Measurements from ENCODE around the gene TRMT112. TPM values are rescaled to one million over a fixed set of nuclear protein-coding genes. Genes with fewer than 3 reads are reported as not detected.
"Not testable (repeated sequence)": the region's sequence is repeated elsewhere in the genome, so short reads cannot be mapped to it uniquely, and the experiment has no call there.

The TRMT112 gene
- total and polyA plus RNA-seq, 10 of the 15 experiments (the other 5 are each of a cell fraction or from before 2014, with no cell fraction given): 212 to 455 (median 308) TPM

- no peak overlapping the region for H3K27ac ChIP-seq (ENCODE audit: control insufficient read depth, insufficient read depth)
- H2AFZ ChIP-seq (ENCODE audit: control insufficient read depth, low read depth, low read length): no peak overlapping the region
- POLR2A ChIA-PET: interaction anchor here (0.6 to 1.5 kb wide), 4 partner anchors 11 to 339 kb away, joined by 3 to 6 read pairs (median 4); no protein-coding TSS in a partner anchor
- H3K36me3 ChIP-seq (ENCODE audit: control insufficient read depth in 2 of 2, insufficient read depth in 2 of 2, low read length in 1 of 2): peaks cover 0 to 2% of the 10 kb centered on the region in 2 experiments; a peak in 2 of 4 replicates
- in situ Hi-C loops (cut with MboI) (no loop called here), intact Hi-C loops (cut with micrococcal nuclease; ENCODE audit: unreplicated experiment) (no loop called here)
- H3K4me2 ChIP-seq (ENCODE audit: control insufficient read depth, insufficient read depth): no peak overlapping the region
- no peak for DNase-seq (ENCODE audit: low read depth, low spot score)
- no peaks in the 10 kb centered on the region for H3K27me3 ChIP-seq (replicated peaks in 1 of 2; ENCODE audit: control insufficient read depth in 2 of 2, insufficient read depth in 2 of 2, low read length in 1 of 2)
- no peaks in the 10 kb centered on the region; the same call in 2 of the 3 replicates for H3K9me3 ChIP-seq (replicated peaks; ENCODE audit: control insufficient read depth, insufficient read depth, low read length)
- ATAC-seq: peak; percentile 66
- H4K20me1 ChIP-seq (ENCODE audit: control insufficient read depth, insufficient read depth): no peaks in the 10 kb centered on the region
- TF ChIP-seq RAD51 (IDR thresholded peaks at IDR 0.05) (no peak), NRF1 (conservative IDR thresholded peaks at IDR 0.05; ENCODE audit: low read depth, low read length) (no peak), ZZZ3 (IDR thresholded peaks at IDR 0.05; ENCODE audit: control insufficient read depth, insufficient read length, low read depth) (no peak), ZNF384 (IDR thresholded peaks at IDR 0.05; ENCODE audit: borderline replicate concordance, low read depth, low read length) (peak; percentile 52; the same call in 1 of the 2 replicates), PBX3 (IDR thresholded peaks at IDR 0.05; ENCODE audit: insufficient replicate concordance, low read depth, low read length) (no peak), GATAD2B (conservative IDR thresholded peaks at IDR 0.05; ENCODE audit: low read depth) (no peak), ZNF622 (IDR thresholded peaks at IDR 0.05) (no peak)
- 85% methylated on average over 10 of the region's 11 CpGs for WGBS (ENCODE audit: insufficient coverage, insufficient replicate concordance, low lambda C conversion rate, missing lambda C conversion rate)
- no peak overlapping the region for H3K9ac ChIP-seq (ENCODE audit: control insufficient read depth, insufficient read depth, low read length)
- CTCF ChIA-PET: interaction anchor here (2.8 to 3.6 kb wide), 2 partner anchors 7 to 31 kb away, joined by 18 to 19 read pairs; no protein-coding TSS in a partner anchor
- H3K79me2 ChIP-seq (ENCODE audit: control insufficient read depth, insufficient read depth, low read length): no peaks in the 10 kb centered on the region; the same call in 1 of the 2 replicates
- SMC1A ChIA-PET (ENCODE audit: uncharacterized antibody, unreplicated experiment): no interaction called here
- no peak overlapping the region for H3K4me3 ChIP-seq
- H3K4me1 ChIP-seq (ENCODE audit: control insufficient read depth, insufficient read depth, low read length): no peaks in the 10 kb centered on the region
- FAIRE-seq: no peak
- BruUV-seq (replicated peaks): no TSS peak
- RAD21 ChIA-PET (ENCODE audit: unreplicated experiment): interaction anchor here (0.7 to 2.0 kb wide), 3 partner anchors 10 to 30 kb away, joined by 3 to 6 read pairs (median 4); no protein-coding TSS in a partner anchor
Observed at GRCh38 chr11:64324692-64325469, 7.5 kb upstream of the TRMT112 start.

- in situ Hi-C loops (cut with MboI); H3K4me2 ChIP-seq (ENCODE audit: control insufficient read depth, insufficient read depth); H4K20me1 ChIP-seq (ENCODE audit: control insufficient read depth, insufficient read depth); FAIRE-seq; H3K36me3 ChIP-seq (ENCODE audit: control insufficient read depth in 2 of 2, insufficient read depth in 2 of 2, low read length in 1 of 2); H3K4me3 ChIP-seq; intact Hi-C loops (cut with micrococcal nuclease; ENCODE audit: unreplicated experiment); DNase-seq (ENCODE audit: low read depth, low spot score); SMC1A ChIA-PET (ENCODE audit: uncharacterized antibody, unreplicated experiment); H3K27me3 ChIP-seq (replicated peaks in 1 of 2; ENCODE audit: control insufficient read depth in 2 of 2, insufficient read depth in 2 of 2, low read length in 1 of 2); H3K4me1 ChIP-seq (ENCODE audit: control insufficient read depth, insufficient read depth, low read length); H3K9ac ChIP-seq (ENCODE audit: control insufficient read depth, insufficient read depth, low read length); H3K79me2 ChIP-seq (ENCODE audit: control insufficient read depth, insufficient read depth, low read length); H2AFZ ChIP-seq (ENCODE audit: control insufficient read depth, low read depth, low read length); BruUV-seq (replicated peaks); H3K27ac ChIP-seq (ENCODE audit: control insufficient read depth, insufficient read depth); H3K9me3 ChIP-seq (replicated peaks; ENCODE audit: control insufficient read depth, insufficient read depth, low read length): not testable (repeated sequence)
- ChIA-PET CTCF (interaction anchor here (0.7 to 3.6 kb wide), 5 partner anchors 8 to 458 kb away, joined by 3 to 19 read pairs (median 5); no protein-coding TSS in a partner anchor), POLR2A (interaction anchor here (0.6 to 1.0 kb wide), 4 partner anchors 8 to 1621 kb away, joined by 3 to 6 read pairs (median 4); no protein-coding TSS in a partner anchor), RAD21 (ENCODE audit: unreplicated experiment) (interaction anchor here (0.8 to 2.0 kb wide), 2 partner anchors 8 to 11 kb away, joined by 4 to 6 read pairs; no protein-coding TSS in a partner anchor)
- peak; percentile 14; the same call in 1 of the 3 replicates for ATAC-seq
- WGBS (ENCODE audit: insufficient coverage, insufficient replicate concordance, low lambda C conversion rate, missing lambda C conversion rate): 89% methylated on average over 4 of the region's 4 CpGs
Observed at GRCh38 chr11:64323984-64324383, 6.6 kb upstream of the TRMT112 start.

Data from GM12878 (cell line).